HG03159 (cell line): ENCODE results near the gene TOB2.
A peak's percentile ranks its signal among the peaks of the same experiment; 100 is the strongest.

Experiments
- ATAC-seq: cut with Tn5 transposase; IDR thresholded peaks from one replicate; pipeline ENCODE4 v1.9.1; 2021; ENCODE audit warnings: mild to moderate bottlenecking, moderate library complexity; ENCODE audit not compliant: unreplicated experiment

The TOB2 gene, protein sequence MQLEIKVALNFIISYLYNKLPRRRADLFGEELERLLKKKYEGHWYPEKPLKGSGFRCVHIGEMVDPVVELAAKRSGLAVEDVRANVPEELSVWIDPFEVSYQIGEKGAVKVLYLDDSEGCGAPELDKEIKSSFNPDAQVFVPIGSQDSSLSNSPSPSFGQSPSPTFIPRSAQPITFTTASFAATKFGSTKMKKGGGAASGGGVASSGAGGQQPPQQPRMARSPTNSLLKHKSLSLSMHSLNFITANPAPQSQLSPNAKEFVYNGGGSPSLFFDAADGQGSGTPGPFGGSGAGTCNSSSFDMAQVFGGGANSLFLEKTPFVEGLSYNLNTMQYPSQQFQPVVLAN

DNA sequence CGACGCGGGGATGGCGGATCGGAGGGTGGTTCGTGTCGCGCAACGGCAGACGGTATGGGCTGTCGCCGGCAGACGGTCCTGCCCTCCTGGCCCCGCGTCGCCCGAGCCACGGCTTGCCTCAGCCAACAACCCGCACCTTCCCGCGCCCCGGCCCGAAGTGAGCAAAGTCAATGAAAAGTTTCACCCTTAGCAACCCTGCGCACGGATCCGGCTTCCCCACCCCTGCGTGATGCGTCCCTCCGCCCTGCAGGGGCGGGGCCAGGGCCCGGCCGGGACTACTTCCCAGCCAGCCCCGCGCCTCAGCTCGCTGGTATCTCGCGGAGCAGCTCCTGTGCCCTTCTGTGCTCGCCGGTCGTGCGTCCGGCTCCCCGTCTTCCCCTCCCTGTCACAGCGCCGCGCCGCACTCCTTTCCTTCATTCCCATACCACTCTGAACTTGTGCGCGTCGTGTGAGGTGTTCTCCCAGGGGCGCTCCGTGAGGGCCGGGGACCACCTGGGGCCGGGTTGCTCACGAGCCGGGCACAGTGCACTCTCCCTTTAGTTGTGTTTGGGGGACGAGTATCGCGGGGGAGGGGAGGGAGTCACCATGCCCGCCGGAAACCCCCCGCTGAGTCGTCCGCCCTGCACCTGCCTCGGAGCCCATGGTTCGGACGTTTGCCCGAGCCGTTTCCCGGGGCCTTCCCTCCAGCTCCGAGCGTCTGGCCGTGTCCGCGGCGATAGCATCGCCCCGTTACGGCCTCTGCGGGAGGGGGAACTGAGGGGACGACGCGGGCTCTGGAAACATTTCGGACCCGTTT lies at the start of gene TOB2:
TSS of gene TOB2 (minus strand) at position 163 of the 796 bp plus-strand sequence. CDS start 9,456 bp downstream, outside the sequence.
- peak; percentile 46 for ATAC-seq

DNA sequence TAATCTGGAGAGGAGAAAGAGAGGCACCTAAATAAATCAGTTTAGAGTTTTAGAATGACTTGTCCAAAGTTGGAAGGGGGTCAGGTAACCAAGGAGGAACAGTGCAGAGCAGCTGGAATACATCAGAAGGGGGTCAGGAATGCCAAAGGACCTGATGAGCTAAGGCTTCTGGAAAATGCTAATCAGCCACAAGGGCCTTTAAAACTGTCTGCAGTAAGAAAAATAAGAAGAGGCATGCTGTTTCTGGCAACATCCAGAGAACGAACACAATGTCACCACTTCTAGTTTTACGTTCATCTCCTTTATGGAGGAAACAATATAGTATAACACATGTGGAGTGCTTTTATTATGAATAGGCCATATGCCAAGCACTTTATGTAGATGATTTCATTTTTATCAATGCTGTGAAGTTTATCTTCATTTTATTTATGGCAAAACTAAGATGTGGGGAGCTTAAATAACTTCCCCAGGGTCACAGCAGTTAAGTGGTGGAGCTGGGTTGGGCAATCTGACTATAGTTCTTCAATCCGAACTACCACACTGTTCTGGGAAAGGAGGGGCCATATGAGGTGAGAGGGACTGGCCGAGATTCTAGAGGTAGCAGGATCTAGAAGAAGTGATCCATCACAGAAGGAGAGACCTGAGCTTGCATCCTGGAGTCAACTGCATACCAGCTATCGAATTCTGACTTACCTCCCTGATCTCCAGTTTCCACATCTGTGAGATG lies 44.9 kb upstream of the TOB2 start:
- ATAC-seq = no peak

DNA sequence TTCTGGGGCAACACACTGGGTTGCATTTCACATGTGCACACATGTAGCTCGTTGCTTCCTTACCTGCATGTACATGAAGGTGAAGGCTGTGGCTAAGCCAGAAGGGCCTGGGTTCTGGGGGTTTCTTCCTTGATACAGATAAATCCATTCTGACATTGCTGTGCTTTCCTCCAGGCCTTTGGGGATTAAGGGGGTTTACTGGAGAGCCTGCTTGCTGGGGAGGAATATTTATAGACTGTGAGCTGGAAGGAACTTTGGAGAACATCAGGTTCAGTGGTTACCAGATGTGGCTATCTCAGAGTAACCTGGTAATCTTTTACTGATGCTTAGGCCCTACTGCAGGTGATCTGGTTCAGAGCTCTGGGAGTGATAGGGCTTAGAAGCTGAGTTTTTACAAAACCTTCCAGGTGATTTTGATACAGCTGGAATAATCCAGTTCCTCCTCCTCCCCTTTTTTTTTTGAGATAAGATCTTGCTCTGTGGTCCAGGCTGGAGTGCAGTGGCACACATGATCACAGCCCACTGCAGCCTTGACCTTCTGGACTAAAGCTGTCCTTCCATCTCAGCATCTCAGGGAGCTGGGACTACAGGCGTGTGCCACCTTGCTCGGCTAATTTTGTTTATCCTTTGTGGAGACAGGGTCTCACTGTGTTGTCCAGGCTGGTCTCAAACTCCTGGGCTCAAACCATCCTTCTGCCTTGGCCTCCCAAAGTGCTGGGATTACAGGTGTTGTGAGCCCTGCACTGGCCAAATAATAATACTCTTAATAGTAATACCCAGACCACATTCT lies 42.2 kb upstream of the TOB2 start:
- ATAC-seq = no peak

DNA sequence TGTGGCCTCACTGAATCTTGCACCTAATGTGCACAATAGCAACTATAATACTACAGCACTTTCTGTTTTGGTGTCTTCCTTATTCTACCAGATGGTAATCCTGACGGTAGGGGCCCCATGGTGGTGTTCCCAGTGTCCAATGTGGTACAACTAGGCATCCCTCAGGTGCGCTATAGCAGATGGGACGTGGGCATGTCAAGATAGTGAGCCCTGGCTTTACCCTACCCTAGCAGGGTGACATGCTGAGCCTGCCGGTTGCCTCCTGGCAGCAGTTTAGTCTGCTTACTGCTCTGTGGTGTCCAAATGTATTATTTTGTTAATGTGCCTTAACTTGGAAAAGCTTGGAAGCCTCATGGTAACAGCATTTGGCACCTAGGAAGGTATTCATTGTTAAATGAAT lies 41.5 kb upstream of the TOB2 start:
- ATAC-seq = no peak

DNA sequence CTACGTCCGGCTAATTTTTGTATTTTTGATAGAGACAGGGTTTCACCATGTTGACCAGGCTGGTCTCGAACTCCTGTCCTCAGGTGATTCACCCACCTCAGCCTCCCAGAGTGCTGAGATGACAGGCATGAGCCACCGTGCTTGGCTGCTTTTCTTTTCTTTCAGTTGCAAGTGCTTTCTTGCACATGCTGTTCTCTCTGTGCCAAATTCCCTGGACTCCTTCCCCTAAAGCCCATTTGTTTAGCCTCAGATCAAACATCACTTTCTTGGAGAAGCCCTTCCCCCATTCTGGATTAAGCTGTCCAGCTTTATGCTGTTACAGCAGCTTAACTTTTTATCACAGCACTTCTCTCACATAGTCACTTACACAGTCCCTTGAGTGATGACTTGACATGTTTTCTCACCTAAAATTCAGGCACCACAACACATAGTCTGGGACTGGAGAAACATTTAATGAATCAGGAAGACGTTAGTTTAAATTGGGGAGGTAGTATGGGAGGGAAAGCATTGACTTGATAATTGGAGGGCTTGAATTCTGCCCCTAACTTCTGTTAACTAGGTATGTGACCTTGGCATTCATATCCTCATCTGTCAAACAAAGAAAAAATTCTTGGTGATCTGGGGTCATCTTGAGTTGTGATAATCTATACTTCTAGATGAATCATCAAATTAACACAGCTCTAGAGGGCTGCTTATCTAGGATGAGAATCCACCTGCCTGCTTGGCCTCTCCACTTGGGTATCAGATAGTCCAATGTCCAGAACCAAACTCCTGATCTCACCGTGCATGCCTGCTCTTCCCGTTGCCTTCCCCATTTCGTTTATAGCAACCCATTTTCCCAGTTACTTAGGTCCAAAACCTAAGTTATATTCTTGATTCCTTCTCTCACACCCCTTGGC lies 40.7 kb upstream of the TOB2 start:
- ATAC-seq = no peak

DNA sequence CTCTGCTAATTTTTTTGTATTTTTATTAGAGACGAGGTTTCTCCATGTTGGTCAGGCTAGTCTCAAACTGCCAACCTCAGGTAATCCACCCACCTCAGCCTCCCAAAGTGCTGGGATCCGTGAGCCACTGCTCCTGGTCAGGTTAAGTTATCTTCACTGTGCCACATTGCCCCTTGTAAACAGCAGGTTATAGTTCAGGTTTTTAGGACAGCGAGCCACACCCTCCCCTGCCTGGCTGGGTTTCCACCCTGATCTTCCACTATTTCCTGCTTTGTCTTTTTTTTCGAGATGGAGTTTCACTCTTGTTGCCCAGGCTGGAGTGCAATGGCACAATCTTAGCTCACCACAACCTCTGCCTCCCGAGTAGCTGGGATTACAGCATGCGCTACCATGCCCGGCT lies 38.4 kb upstream of the TOB2 start:
- ATAC-seq = no peak

DNA sequence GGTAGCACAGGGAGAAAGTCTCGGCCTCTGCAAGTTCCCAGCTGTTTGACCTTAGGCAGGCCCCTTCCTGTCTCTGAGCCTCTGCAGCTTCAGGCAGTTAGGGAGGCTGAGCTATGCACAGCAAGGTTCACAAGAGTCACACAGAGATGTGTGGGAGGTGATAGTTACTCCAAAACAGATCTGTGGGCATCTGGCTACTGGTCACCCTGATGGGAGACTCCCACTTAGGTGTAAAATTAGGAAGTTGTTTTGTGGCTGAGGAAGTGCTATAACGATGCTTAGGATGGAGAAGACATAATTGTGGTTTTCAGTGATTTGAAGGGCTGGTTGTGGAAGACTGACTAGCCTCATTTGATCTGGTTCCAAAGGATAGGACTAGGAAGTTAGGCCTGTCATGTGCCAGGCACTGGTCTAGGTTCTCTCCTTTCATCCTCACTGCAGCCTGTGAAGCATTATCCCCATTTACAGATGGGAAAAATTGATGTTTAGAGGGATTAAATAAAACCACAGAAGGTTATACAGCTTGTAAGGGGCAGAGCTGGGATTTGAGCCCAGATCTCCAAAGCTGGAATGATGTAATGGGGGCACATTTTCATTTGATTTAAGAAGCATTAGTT lies 35.8 kb upstream of the TOB2 start:
- no peak for ATAC-seq

DNA sequence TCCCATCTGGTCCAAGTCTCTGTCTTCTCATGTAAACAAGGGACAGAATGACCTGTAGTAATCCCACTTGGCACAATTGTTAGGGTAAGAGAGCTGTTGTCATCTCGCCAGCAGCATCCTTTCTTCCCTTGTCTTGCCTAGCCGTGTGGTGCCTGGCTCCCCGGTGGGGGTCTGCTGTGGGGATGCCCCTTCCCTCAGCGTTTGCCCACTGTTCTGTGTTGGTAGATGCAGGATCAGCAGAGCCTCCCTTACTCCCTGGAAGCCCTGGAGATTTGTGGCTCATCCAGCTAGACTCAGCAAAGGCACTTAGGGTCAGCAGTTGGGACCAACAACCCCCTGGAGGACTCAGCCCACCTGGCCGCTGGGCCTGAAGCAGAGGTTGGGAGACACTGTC lies 35.3 kb upstream of the TOB2 start:
- ATAC-seq = no peak

DNA sequence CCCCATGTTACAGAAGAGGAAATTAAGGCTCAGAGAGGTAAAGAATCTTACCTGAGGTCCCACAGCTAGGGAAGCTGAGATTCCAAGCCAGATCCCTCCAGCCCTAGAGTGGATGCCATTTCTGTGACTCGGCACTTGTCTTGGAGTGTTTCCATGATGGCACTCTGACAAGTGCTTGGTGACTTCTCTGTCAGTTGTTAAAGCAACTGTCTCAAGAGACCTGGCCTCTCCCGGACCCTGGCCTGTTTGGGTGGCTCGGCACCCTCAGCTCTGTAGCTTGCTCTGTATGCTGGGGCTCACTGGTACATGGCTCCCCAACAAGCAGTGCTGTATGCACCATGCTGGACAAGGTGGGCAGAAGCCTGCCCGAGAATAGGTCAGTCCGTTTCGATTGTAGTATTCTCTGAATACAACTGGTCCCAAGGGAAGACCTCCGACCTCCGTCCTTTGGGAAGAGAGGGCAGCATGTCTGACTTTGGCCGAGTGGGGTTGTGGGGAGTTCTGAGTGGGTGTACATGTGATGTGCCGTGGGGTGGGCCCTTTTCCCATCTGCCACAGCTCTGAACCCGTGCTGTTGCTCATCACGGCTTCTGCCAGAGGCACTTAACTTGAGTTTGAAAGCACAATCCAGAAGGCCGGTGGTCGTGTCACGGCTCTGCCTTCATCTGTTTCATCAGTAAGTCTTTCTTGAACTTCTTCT lies 34.7 kb upstream of the TOB2 start:
- ATAC-seq = no peak

DNA sequence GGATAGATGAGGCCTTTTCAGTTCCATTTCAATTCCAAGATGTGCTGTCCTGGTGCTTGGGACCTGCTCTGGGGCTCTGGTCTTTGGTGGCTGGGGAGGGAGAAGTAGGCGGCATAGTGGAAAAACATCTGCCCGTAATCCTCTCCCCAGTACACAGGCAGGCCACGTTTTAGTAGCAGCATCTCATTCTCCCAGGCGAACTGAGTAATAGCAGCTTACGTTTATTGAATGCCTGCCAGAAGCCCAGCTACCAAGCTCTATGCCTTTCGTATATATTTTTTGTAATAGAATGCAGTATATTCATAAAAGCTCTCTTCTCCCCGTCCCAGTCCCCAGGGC lies 33.8 kb upstream of the TOB2 start:
- ATAC-seq = no peak

DNA sequence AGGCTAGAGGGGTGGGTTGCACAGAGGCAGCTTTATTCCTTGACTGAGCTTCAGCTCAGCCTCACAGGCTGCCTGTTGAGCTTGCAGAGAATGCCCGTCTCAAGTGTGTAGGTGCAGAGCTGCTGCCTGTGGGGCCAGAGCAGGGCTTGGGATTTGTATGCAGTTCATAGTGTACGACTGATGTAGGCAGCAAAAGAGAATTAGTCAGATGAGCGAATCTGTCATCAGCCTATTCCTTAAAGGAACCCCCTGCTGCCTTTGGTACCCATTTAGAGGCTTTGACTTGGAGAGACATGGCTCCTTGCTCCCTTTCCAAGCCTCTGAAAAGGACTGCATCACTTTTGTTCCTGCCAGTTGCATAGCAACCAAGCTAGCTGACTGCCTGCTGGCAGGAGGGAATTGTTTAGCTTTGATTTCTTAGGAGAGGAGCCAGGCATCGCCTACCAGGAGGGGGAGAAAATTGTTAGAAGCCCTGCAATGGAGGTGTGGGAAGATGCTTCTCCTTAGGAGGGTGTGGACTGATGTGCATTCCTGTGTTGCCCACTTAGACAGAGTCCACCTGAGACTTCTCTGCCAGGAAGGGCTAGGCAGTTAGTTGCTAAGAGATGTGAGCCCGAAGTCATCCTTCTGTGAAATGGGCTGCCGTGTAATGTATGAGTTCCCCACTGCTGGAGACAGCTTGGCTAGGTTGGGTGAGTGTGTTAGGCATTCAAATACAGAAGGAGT lies 33.2 kb upstream of the TOB2 start:
- no peak for ATAC-seq

DNA sequence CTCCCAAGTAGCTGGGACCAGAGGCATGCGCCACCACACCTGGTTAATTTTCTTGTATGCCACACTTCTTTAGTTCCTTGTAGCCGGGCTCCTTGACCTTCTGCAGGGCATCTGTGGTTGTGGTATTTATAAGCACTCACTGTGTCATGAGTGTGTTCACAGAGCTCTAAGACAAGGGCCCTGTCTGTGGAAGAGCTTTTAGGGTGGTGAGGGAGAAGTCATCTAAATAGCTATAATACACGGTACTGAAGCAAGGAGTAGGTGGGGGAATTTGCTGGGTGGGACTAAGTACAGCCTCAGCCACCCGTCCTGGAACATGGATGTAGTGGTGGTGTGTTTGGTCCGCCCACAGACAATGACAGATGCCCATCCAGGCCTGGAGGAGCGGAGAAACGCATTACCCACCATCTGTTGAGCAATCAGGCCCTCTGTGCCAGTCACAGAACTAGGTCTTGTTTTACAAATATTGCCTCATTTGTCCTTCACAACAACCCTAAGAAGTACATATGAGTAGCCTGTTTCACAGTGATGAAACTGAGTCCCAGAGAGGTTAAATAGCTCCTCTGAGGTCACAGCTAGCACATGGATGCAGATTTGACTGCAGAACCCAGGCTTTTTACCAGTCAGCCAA lies 32.4 kb upstream of the TOB2 start:
- no peak for ATAC-seq

DNA sequence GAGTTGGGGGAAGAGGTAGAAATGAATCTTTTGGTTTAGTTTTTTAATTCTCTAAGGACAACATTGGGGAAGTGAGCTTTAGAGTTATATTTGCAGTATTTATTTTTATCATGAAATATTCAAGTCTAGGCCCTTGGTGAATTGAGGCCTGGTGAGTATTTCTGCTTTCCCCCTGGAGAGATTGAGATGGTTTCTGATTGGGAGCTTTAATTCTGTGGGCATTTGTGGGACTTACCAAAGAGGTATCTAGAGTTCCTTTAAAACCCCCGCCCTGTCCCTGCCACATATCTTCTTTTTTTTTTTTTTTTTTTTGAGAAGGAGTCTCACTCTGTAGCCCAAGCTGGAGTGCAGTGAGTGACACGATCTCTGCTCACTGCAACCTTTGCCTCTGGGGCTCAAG lies 31.9 kb upstream of the TOB2 start:
- no peak for ATAC-seq

DNA sequence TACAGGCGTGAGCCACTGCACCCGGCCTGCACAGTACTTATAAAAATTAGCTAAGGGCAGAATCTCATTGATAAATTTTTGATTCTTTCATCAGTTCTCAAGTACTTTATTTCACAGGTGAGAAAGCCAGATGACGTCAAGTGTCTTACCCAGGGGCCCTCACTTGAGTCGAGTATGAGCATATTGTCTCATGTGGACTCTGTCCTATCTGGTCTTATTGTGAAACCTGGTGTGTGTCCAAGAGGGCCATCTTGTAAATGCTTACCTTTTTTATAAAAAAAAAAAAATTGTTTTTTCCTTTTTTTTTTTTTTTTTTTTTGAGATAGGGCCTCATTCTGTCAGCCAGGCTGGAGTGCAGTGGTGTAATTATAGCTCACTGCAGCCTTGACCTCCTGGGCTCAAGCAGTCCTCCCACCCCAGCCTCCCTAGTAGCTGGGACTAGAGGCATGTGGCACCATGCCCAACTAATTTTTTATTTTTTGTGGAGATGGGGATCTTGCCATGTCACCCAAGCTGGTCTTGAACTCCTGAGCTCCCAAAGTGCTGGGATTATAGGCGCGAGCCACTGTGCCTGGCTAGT lies 28.4 kb upstream of the TOB2 start:
- no peak for ATAC-seq

DNA sequence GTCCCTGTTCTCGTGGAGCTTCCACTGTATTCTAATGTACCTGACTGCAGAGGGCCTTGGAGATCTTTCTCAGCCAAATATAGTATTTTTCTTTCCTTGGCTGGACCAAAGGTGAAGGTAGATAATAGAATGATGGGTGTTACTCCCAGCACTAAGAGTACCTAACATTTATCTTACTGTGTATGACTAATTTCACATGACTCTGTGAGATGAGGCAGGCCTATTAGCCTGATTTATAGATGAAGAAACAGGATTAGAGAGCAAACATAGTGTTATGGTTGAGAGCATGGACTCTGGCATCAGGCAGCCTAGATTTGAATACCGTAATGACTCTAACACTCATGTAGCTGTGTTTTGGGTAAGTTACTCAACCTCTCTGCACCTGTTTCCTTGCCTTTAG lies 25.0 kb upstream of the TOB2 start:
- ATAC-seq = no peak

DNA sequence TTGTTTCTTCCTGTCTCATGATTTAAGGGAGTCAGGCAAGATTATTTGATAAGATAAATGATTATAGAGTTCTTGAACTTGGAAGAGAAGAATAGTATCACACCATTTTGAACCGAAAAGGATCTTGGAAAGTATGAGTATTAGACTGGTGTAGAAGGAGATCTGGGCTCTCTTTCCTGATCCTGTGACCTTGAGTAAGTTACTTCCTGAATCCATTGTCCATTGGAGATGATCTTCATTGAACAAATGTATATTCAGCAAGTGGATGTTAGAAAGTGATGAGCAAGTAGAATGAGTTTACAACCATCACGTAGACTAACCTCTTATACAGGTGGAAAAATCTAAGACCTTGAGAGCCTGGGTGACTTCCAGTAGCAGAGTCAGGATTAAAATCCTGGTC lies 24.3 kb upstream of the TOB2 start:
- no peak for ATAC-seq

DNA sequence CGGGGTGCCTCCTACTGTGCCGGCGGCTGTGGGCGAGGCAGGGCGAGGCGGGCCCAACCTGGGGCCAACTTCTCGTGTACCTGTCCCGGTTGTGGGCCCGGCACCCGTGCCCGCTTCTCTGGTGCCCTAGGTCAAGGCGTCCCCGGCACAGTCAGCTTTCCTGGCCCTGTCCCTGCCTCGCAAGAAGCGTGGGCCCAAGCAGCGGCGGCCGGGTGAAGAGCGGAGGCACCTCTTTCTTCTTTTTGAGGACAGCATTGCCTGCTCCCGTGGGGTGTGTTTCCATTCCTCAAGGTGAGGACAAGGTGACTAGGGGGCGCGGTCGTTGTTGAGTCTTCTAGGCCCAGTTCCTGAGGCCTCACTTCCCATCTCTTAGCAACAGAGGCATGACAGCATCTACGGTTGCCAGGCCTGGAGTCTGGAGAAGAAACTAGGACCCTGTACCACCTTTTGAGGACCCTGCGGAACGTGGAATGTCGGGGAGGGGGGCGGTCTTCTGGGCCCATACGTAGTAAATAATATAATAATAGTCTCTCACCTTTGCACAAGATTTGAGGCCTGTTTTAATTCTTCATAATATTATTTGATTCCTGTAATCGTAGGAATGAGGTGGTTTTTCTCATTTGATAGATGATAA lies 22.7 kb upstream of the TOB2 start:
- ATAC-seq = peak; percentile 14
